BLaER1 treated with 17β-estradiol and CSF1 and Interleukin-3, amounts not matched to agents 10 nM and 100 nM (cell line): Measurements from ENCODE around the gene DTNBP1.

ENCODE experiments used
- H3K27ac ChIP-seq, 11 experiments: shearing (Covaris generic); formaldehyde crosslinking; 2 replicates each; pipeline ENCODE4 v1.8.1; 2022
- H3K27me3 ChIP-seq, 11 experiments: shearing (Covaris generic); formaldehyde crosslinking; 2 replicates each; pipeline ENCODE4 v1.8.1; 2022
- H3K36me3 ChIP-seq, 11 experiments: shearing (Covaris generic); formaldehyde crosslinking; 2 replicates each; pipeline ENCODE4 v1.8.1; 2022
- H3K4me1 ChIP-seq, 10 experiments: shearing (Covaris generic); formaldehyde crosslinking; 2 replicates each; pipeline ENCODE4 v1.8.1; 2022
- H3K4me2 ChIP-seq, 11 experiments: shearing (Covaris generic); formaldehyde crosslinking; 2 replicates each; pipeline ENCODE4 v1.8.1; 2022
- H3K4me3 ChIP-seq, 10 experiments: shearing (Covaris generic); formaldehyde crosslinking; 2 replicates each; pipeline ENCODE4 v1.8.1; 2022
- H3K9ac ChIP-seq, 11 experiments: shearing (Covaris generic); formaldehyde crosslinking; 2 replicates each; pipeline ENCODE4 v1.8.1; 2022
- H3K9me3 ChIP-seq, 11 experiments: shearing (Covaris generic); formaldehyde crosslinking; replicated peaks in 1 of 11; 2 replicates each; pipeline ENCODE4 v1.8.1; 2022
- H4K20me1 ChIP-seq, 11 experiments: shearing (Covaris generic); formaldehyde crosslinking; 2 replicates each; pipeline ENCODE4 v1.8.1; 2022
- Cebpa-rat ChIP-seq, 11 experiments: shearing (Covaris generic); IDR thresholded peaks; 2 replicates each; pipeline ENCODE4 v1.8.1; 2022

Gene DTNBP1

DNA sequence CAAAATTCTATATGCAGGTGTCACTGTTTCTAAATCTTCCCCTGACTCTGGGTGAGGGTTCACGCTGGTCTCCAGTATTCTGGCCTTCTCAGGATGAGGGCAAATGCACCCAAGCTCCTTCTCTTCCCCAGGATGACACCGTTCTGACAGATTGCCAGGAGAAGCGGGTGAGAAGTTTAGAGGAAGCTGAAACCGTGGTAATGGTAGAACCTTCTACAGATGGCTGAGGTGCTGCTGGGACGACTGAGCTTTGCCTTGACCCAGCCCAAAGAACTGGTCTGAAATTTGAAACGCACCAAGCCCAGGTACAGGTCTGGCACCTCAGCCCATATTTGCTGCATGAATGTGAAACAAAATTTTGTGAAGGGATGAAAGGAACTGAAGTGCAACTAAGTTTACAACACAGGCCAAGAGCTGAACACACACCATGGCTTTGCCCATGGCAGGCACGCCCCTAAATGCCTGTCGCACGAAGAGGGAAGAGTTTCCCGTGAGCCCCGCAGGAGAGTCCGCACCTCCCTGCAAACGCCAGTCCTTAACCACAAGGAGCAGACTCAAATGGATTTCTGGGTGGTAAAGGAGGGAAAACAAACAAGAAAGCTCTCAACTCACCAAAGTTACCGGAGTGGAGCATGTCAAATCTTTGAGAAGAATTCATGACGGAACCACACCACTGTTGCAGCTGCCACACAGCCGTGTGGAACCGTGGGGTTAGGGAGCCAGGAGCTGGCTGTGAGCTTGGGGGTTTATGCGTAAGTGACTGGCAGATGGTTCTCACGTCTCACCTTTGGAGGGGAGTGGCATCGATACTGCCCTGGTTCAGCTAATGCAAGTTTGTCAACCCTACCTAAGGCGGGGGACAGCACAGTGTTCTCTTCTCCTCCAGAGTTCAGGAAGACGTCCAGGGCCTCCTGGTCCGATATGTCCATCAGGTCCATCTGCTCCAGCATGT lies 138.9 kb downstream of the DTNBP1 start:
- TF ChIP-seq Cebpa-rat (IDR thresholded peaks at IDR 0.05) = no peak
- Histone ChIP-seq H3K27ac (no peak overlapping the region; a peak in 1 of 22 replicates), H4K20me1 (peaks cover 0 to 32% (median 20%) of the 10 kb centered on the region in 11 experiments; a peak in 15 of 22 replicates), H3K9ac (no peak overlapping the region), H3K27me3 (no peaks in the 10 kb centered on the region), H3K4me2 (no peak overlapping the region; a peak in 1 of 22 replicates), H3K9me3 (peaks cover 0 to 26% (median 13%) of the 10 kb centered on the region in 11 experiments; a peak in 14 of 22 replicates), H3K36me3 (peaks cover 87 to 99% (median 94%) of the 10 kb centered on the region in 11 experiments), H3K4me1 (peaks cover 9 to 50% (median 17%) of the 10 kb centered on the region in 10 experiments; a peak in 19 of 20 replicates), H3K4me3 (no peak overlapping the region)

DNA sequence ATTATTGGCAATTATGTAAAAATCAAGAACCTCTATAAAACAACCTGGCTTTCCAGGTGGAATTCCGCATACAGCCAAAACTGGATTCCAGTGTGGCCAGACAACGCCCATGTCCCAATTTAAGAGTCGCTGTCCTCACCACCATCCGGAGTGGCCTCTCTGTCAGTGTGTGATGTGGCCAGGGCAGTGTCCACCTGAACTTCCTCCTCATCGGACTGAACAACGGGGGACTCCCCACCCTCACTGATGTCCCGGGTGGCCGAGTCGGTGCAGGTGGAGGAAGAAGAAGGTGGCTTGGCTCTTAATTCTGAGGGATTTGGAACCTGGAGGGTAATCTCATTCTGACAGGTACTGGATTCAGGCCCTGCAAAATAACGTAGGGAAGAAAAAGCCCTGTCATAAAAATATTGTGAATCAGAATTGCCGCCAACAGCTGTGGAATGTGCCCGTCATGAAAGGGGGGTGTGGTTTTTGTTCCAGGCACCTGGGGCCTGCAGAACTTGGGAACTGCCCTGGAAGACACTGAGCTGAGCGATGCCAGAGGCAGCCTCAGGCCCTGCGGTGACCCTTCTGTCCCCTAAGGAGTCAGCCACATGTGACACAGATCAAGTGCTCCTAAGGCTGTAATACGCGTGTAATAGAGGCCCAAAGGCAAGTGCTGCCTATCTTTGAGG lies 139.8 kb downstream of the DTNBP1 start:
- peaks cover 87 to 99% (median 94%) of the 10 kb centered on the region in 11 experiments for H3K36me3 ChIP-seq

DNA sequence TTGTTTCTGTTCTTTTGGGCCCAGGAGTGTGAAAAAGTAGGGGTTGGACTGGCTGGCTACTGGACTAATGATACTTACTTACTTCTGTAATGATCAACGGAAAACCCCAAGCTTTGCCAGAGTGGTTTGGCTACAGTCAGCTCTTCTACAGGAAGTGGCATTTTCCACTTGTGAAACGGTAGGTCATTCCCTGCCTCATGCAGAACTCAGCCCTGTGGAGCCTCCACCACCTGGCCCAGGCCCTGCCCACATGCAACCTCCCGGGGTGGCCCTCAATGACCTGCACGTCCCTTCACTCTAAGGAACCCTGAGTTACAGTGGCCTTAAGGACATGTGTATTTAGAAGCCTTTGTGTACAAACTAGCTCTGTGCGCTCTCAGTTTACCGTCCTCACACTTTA lies 140.4 kb downstream of the DTNBP1 start:
- peaks cover 89 to 99% (median 94%) of the 10 kb centered on the region in 11 experiments for H3K36me3 ChIP-seq
- H3K4me2 ChIP-seq = peak overlapping the region in 5 of 11 experiments; percentile 5 to 86 (median 66); a peak in 8 of 22 replicates
- peaks cover 9 to 50% (median 17%) of the 10 kb centered on the region in 10 experiments; a peak in 19 of 20 replicates for H3K4me1 ChIP-seq
- peaks cover 0 to 11% (median 0%) of the 10 kb centered on the region in 11 experiments; a peak in 5 of 22 replicates for H3K9me3 ChIP-seq
- no peak for TF ChIP-seq Cebpa-rat (IDR thresholded peaks at IDR 0.05)
- H4K20me1 ChIP-seq = peaks cover 0 to 47% (median 31%) of the 10 kb centered on the region in 11 experiments; a peak in 15 of 22 replicates
- no peaks in the 10 kb centered on the region for H3K27me3 ChIP-seq
- peak overlapping the region in 6 of 11 experiments; percentile 7 to 69 (median 42); a peak in 8 of 22 replicates for H3K27ac ChIP-seq
- H3K4me3 ChIP-seq = no peak overlapping the region
- H3K9ac ChIP-seq = peak overlapping the region in 3 of 11 experiments; percentile 4 to 47 (median 8); a peak in 1 of 22 replicates

More for the DNA sequence above, 139.8 kb downstream of the DTNBP1 start:
- H3K4me3 ChIP-seq = no peak overlapping the region
- H3K27me3 ChIP-seq = no peaks in the 10 kb centered on the region
- H4K20me1 ChIP-seq = peaks cover 0 to 41% (median 25%) of the 10 kb centered on the region in 11 experiments; a peak in 15 of 22 replicates
- H3K27ac ChIP-seq = peak overlapping the region in 2 of 11 experiments; percentile 62 to 69; a peak in 5 of 22 replicates
- H3K4me1 ChIP-seq = peaks cover 9 to 50% (median 17%) of the 10 kb centered on the region in 10 experiments; a peak in 19 of 20 replicates
- H3K4me2 ChIP-seq = peak overlapping the region in 3 of 11 experiments; percentile 66 to 86 (median 74); a peak in 5 of 22 replicates
- no peak overlapping the region for H3K9ac ChIP-seq
- peaks cover 0 to 16% (median 5%) of the 10 kb centered on the region in 11 experiments; a peak in 12 of 22 replicates for H3K9me3 ChIP-seq
- TF ChIP-seq Cebpa-rat (IDR thresholded peaks at IDR 0.05) = no peak

DNA sequence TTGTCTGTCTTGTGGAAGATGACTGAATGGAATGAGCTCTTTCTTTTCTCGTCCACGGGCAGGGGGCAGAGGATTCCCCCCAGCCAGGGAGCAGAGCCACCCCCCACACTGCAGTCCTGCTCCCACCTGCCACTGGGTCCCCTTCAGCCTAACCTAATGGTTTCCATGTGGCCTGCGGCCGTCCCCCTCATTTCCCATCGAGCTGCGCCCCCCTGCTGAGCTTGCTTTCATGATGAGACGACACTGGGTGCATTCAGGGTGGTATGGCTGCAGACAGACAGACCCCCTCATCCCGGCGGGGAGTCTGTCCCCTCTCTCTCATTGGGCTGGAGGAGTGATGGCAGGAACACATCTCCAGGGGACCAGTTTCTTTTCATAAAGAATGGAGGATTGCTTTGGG lies 140.8 kb downstream of the DTNBP1 start:
- peaks cover 0 to 51% (median 35%) of the 10 kb centered on the region in 11 experiments; a peak in 15 of 22 replicates for H4K20me1 ChIP-seq
- peak overlapping the region in 3 of 11 experiments; percentile 4 to 47 (median 8); a peak in 1 of 22 replicates for H3K9ac ChIP-seq
- peak overlapping the region in 5 of 11 experiments; percentile 5 to 86 (median 66); a peak in 8 of 22 replicates for H3K4me2 ChIP-seq
- H3K4me1 ChIP-seq = peaks cover 9 to 50% (median 17%) of the 10 kb centered on the region in 10 experiments; a peak in 19 of 20 replicates
- no peaks in the 10 kb centered on the region for H3K27me3 ChIP-seq
- peak overlapping the region in 6 of 11 experiments; percentile 7 to 69 (median 42); a peak in 8 of 22 replicates for H3K27ac ChIP-seq
- no peak for TF ChIP-seq Cebpa-rat (IDR thresholded peaks at IDR 0.05)
- peaks cover 0 to 11% (median 0%) of the 10 kb centered on the region in 11 experiments; a peak in 4 of 22 replicates for H3K9me3 ChIP-seq
- peaks cover 93 to 100% (median 97%) of the 10 kb centered on the region in 11 experiments for H3K36me3 ChIP-seq
- H3K4me3 ChIP-seq = no peak overlapping the region

DNA sequence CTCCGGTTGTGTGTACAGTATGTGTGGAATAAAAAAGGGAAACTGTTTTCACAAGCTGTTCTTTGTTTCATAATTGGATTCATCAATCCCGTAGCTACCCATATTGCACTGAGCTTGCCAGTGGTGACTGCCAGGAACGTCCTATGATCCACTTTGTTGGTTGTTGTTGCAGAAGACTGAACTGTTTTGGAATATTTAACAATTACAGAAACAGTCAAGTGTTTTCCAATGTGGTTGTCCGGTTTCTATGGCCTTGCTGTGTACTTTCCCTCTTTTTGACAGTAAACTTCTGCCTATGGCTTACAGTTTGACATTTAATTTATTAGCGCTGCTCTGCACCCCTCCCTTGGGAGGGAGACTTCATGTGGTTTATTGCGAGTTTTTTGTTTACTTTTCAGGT lies 141.2 kb downstream of the DTNBP1 start:
- Histone ChIP-seq H4K20me1 (peaks cover 0 to 55% (median 39%) of the 10 kb centered on the region in 11 experiments; a peak in 16 of 22 replicates), H3K27ac (peak overlapping the region in 3 of 11 experiments; percentile 62 to 69 (median 63); a peak in 6 of 22 replicates), H3K36me3 (peaks cover 97 to 100% (median 100%) of the 10 kb centered on the region in 11 experiments), H3K4me2 (peak overlapping the region in 3 of 11 experiments; percentile 66 to 86 (median 74); a peak in 6 of 22 replicates), H3K4me3 (no peak overlapping the region), H3K27me3 (no peaks in the 10 kb centered on the region), H3K4me1 (peaks cover 9 to 49% (median 14%) of the 10 kb centered on the region in 10 experiments; a peak in 19 of 20 replicates), H3K9me3 (peaks cover 0 to 11% (median 0%) of the 10 kb centered on the region in 11 experiments; a peak in 4 of 22 replicates), H3K9ac (peak overlapping the region in 1 of 11 experiments; percentile 47; a peak in 1 of 22 replicates)
- TF ChIP-seq Cebpa-rat (IDR thresholded peaks at IDR 0.05) = no peak

DNA sequence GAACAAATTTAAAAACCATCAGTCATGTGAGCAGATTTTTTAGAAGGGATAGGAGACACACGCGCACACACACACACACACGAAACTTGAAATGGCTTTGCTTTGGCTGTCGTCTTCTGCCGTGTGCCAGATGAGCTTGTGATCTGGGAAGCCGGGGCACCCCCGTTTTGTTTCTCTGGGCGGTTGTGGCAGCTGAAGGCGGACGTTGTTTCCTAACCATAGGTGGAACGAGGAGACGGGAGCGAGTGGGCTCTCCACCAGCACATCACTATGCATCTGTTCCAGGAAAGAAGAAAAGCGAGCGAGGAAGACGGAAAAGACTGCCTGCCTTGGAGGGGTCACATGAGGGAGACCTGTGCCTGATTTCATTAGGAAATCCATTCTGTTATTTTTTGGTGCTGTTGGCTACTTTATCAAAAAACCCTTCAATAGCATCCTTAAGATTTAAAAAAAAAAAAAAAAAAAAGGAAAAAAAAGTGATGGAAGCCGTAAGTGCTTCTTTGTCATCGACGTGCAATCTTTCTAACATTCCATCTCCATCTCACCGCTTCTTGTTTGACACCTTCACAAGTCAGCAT lies 142.1 kb downstream of the DTNBP1 start:
- peaks cover 0 to 57% (median 42%) of the 10 kb centered on the region in 11 experiments; a peak in 16 of 22 replicates for H4K20me1 ChIP-seq
- H3K4me3 ChIP-seq = no peak overlapping the region
- TF ChIP-seq Cebpa-rat (IDR thresholded peaks at IDR 0.05) = no peak
- H3K4me1 ChIP-seq = peaks cover 6 to 44% (median 10%) of the 10 kb centered on the region in 10 experiments; a peak in 17 of 20 replicates
- no peak overlapping the region for H3K9ac ChIP-seq
- H3K9me3 ChIP-seq = peaks cover 0 to 3% (median 0%) of the 10 kb centered on the region in 11 experiments; a peak in 2 of 22 replicates
- no peaks in the 10 kb centered on the region for H3K27me3 ChIP-seq
- no peak overlapping the region for H3K27ac ChIP-seq
- peaks cover 97 to 100% (median 100%) of the 10 kb centered on the region in 11 experiments for H3K36me3 ChIP-seq
- H3K4me2 ChIP-seq = no peak overlapping the region

DNA sequence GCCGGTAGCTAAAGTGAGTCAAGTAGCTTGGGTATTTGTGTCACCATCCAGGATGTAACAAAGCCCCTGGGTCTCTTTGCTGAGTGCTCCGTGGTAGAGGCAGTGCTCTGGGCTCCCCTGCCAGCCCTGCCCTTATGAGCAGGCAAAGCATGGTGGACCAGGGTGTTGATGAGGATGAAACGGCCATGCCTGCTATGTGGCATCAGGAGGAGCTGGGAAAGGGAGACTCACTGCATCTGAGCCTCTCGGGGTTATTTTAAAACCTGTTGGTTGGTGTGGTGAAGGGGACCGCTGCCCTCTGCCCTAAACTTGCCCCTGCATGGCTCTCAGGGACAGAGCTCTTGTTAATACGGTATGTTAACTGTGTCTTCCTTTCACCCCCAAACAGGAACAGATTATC lies 143.1 kb downstream of the DTNBP1 start:
- no peak for TF ChIP-seq Cebpa-rat (IDR thresholded peaks at IDR 0.05)
- Histone ChIP-seq H3K36me3 (peaks cover 97 to 100% (median 100%) of the 10 kb centered on the region in 11 experiments), H3K4me3 (no peak overlapping the region), H3K4me1 (peaks cover 6 to 36% (median 16%) of the 10 kb centered on the region in 10 experiments; a peak in 17 of 20 replicates), H3K9ac (no peak overlapping the region), H3K27ac (no peak overlapping the region), H3K27me3 (no peaks in the 10 kb centered on the region), H4K20me1 (peaks cover 0 to 67% (median 50%) of the 10 kb centered on the region in 11 experiments; a peak in 16 of 22 replicates), H3K9me3 (no peaks in the 10 kb centered on the region), H3K4me2 (no peak overlapping the region)
